ENCODE data around the gene QPCT.
"Not testable (repeated sequence)": the region's sequence is repeated elsewhere in the genome, so short reads cannot be mapped to it uniquely, and the experiment has no call there.

QPCT gene

GRCh38 chr2:37378411-37378810, 34.0 kb downstream of the QPCT start:
- Histone ChIP-seq H3K27ac (ENCODE audit: low read length) (no peak overlapping the region), H3K27me3 (ENCODE audit: low read depth, low read length) (no peaks in the 10 kb centered on the region), H3K36me3 (ENCODE audit: control insufficient read depth in 1 of 2, insufficient read depth in 2 of 2, low read length in 2 of 2) (no peaks in the 10 kb centered on the region), H3K4me3 (ENCODE audit: low read depth in 1 of 2, low read length in 2 of 2) (no peak overlapping the region), H3K9me3 (ENCODE audit: control insufficient read depth in 1 of 2, low read length in 2 of 2) (no peaks in the 10 kb centered on the region), H3K4me1 (ENCODE audit: control insufficient read depth in 1 of 2, insufficient read depth in 2 of 2, low read length in 2 of 2) (no peaks in the 10 kb centered on the region)

- no peak overlapping the region for H3K4me3 ChIP-seq (ENCODE audit: low read depth in 1 of 2, low read length in 2 of 2)
- no peaks in the 10 kb centered on the region for H3K27me3 ChIP-seq (ENCODE audit: low read depth, low read length)
- no peak overlapping the region for H3K27ac ChIP-seq (ENCODE audit: low read length)
- H3K9me3 ChIP-seq (ENCODE audit: control insufficient read depth in 1 of 2, low read length in 2 of 2): no peaks in the 10 kb centered on the region
- no peaks in the 10 kb centered on the region for H3K4me1 ChIP-seq (ENCODE audit: control insufficient read depth in 1 of 2, insufficient read depth in 2 of 2, low read length in 2 of 2)
- H3K36me3 ChIP-seq (ENCODE audit: control insufficient read depth in 1 of 2, insufficient read depth in 2 of 2, low read length in 2 of 2): no peaks in the 10 kb centered on the region
Measured at GRCh38 chr2:37379881-37380296, 35.5 kb downstream of the QPCT start.

GRCh38 chr2:37380787-37381186, 36.4 kb downstream of the QPCT start:
- H3K4me1 ChIP-seq (ENCODE audit: control insufficient read depth in 1 of 2, insufficient read depth in 2 of 2, low read length in 2 of 2); H3K27me3 ChIP-seq (ENCODE audit: low read depth, low read length); H3K27ac ChIP-seq (ENCODE audit: low read length); H3K4me3 ChIP-seq (ENCODE audit: low read depth in 1 of 2, low read length in 2 of 2); H3K36me3 ChIP-seq (ENCODE audit: control insufficient read depth in 1 of 2, insufficient read depth in 2 of 2, low read length in 2 of 2); H3K9me3 ChIP-seq (ENCODE audit: control insufficient read depth in 1 of 2, low read length in 2 of 2): not testable (repeated sequence)

GRCh38 chr2:37384261-37384660, 39.8 kb downstream of the QPCT start:
- H3K36me3 ChIP-seq (ENCODE audit: control insufficient read depth in 1 of 2, insufficient read depth in 2 of 2, low read length in 2 of 2); H3K4me1 ChIP-seq (ENCODE audit: control insufficient read depth in 1 of 2, insufficient read depth in 2 of 2, low read length in 2 of 2); H3K27me3 ChIP-seq (ENCODE audit: low read depth, low read length); H3K9me3 ChIP-seq (ENCODE audit: control insufficient read depth in 1 of 2, low read length in 2 of 2); H3K4me3 ChIP-seq (ENCODE audit: low read depth in 1 of 2, low read length in 2 of 2); H3K27ac ChIP-seq (ENCODE audit: low read length): not testable (repeated sequence)

- Histone ChIP-seq H3K4me3 (ENCODE audit: low read depth in 1 of 2, low read length in 2 of 2) (no peak overlapping the region), H3K27me3 (ENCODE audit: low read depth, low read length) (no peaks in the 10 kb centered on the region), H3K9me3 (ENCODE audit: control insufficient read depth in 1 of 2, low read length in 2 of 2) (no peaks in the 10 kb centered on the region), H3K27ac (ENCODE audit: low read length) (no peak overlapping the region), H3K36me3 (ENCODE audit: control insufficient read depth in 1 of 2, insufficient read depth in 2 of 2, low read length in 2 of 2) (no peaks in the 10 kb centered on the region), H3K4me1 (ENCODE audit: control insufficient read depth in 1 of 2, insufficient read depth in 2 of 2, low read length in 2 of 2) (peaks cover 0 to 6% of the 10 kb centered on the region in 2 donors)
Measured at GRCh38 chr2:37387148-37387835, 42.9 kb downstream of the QPCT start.

- no peaks in the 10 kb centered on the region for H3K36me3 ChIP-seq (ENCODE audit: control insufficient read depth in 1 of 2, insufficient read depth in 2 of 2, low read length in 2 of 2)
- H3K27ac ChIP-seq (ENCODE audit: low read length): no peak overlapping the region
- no peak overlapping the region for H3K4me3 ChIP-seq (ENCODE audit: low read depth in 1 of 2, low read length in 2 of 2)
- H3K9me3 ChIP-seq (ENCODE audit: control insufficient read depth in 1 of 2, low read length in 2 of 2): no peaks in the 10 kb centered on the region
- peaks cover 0 to 6% of the 10 kb centered on the region in 2 donors for H3K4me1 ChIP-seq (ENCODE audit: control insufficient read depth in 1 of 2, insufficient read depth in 2 of 2, low read length in 2 of 2)
- H3K27me3 ChIP-seq (ENCODE audit: low read depth, low read length): no peaks in the 10 kb centered on the region
Measured at GRCh38 chr2:37388074-37388473, 43.6 kb downstream of the QPCT start.

- Histone ChIP-seq H3K36me3 (ENCODE audit: control insufficient read depth in 1 of 2, insufficient read depth in 2 of 2, low read length in 2 of 2) (no peaks in the 10 kb centered on the region), H3K4me3 (ENCODE audit: low read depth in 1 of 2, low read length in 2 of 2) (no peak overlapping the region), H3K9me3 (ENCODE audit: control insufficient read depth in 1 of 2, low read length in 2 of 2) (no peaks in the 10 kb centered on the region), H3K27me3 (ENCODE audit: low read depth, low read length) (no peaks in the 10 kb centered on the region), H3K4me1 (ENCODE audit: control insufficient read depth in 1 of 2, insufficient read depth in 2 of 2, low read length in 2 of 2) (peaks cover 0 to 6% of the 10 kb centered on the region in 2 donors), H3K27ac (ENCODE audit: low read length) (no peak overlapping the region)
Measured at GRCh38 chr2:37389395-37389794, 45.0 kb downstream of the QPCT start.

GRCh38 chr2:37389989-37390765, 45.7 kb downstream of the QPCT start:
- Histone ChIP-seq H3K36me3 (ENCODE audit: control insufficient read depth in 1 of 2, insufficient read depth in 2 of 2, low read length in 2 of 2) (no peaks in the 10 kb centered on the region), H3K9me3 (ENCODE audit: control insufficient read depth in 1 of 2, low read length in 2 of 2) (no peaks in the 10 kb centered on the region), H3K4me1 (ENCODE audit: control insufficient read depth in 1 of 2, insufficient read depth in 2 of 2, low read length in 2 of 2) (peaks cover 0 to 6% of the 10 kb centered on the region in 2 donors), H3K4me3 (ENCODE audit: low read depth in 1 of 2, low read length in 2 of 2) (no peak overlapping the region), H3K27me3 (ENCODE audit: low read depth, low read length) (no peaks in the 10 kb centered on the region), H3K27ac (ENCODE audit: low read length) (no peak overlapping the region)

- Histone ChIP-seq H3K4me3 (ENCODE audit: low read depth in 1 of 2, low read length in 2 of 2) (no peak overlapping the region), H3K36me3 (ENCODE audit: control insufficient read depth in 1 of 2, insufficient read depth in 2 of 2, low read length in 2 of 2) (no peaks in the 10 kb centered on the region), H3K27ac (ENCODE audit: low read length) (no peak overlapping the region), H3K27me3 (ENCODE audit: low read depth, low read length) (no peaks in the 10 kb centered on the region), H3K9me3 (ENCODE audit: control insufficient read depth in 1 of 2, low read length in 2 of 2) (no peaks in the 10 kb centered on the region), H3K4me1 (ENCODE audit: control insufficient read depth in 1 of 2, insufficient read depth in 2 of 2, low read length in 2 of 2) (peaks cover 0 to 6% of the 10 kb centered on the region in 2 donors)
Measured at GRCh38 chr2:37390777-37391176, 46.3 kb downstream of the QPCT start.

GRCh38 chr2:37391711-37392110, 47.3 kb downstream of the QPCT start:
- Histone ChIP-seq H3K9me3 (ENCODE audit: control insufficient read depth in 1 of 2, low read length in 2 of 2) (no peaks in the 10 kb centered on the region), H3K27me3 (ENCODE audit: low read depth, low read length) (no peaks in the 10 kb centered on the region), H3K36me3 (ENCODE audit: control insufficient read depth in 1 of 2, insufficient read depth in 2 of 2, low read length in 2 of 2) (no peaks in the 10 kb centered on the region), H3K4me3 (ENCODE audit: low read depth in 1 of 2, low read length in 2 of 2) (no peak overlapping the region), H3K4me1 (ENCODE audit: control insufficient read depth in 1 of 2, insufficient read depth in 2 of 2, low read length in 2 of 2) (peaks cover 0 to 12% of the 10 kb centered on the region in 2 donors), H3K27ac (ENCODE audit: low read length) (no peak overlapping the region)

GRCh38 chr2:37392428-37392827, 48.0 kb downstream of the QPCT start:
- peaks cover 0 to 12% of the 10 kb centered on the region in 2 donors for H3K4me1 ChIP-seq (ENCODE audit: control insufficient read depth in 1 of 2, insufficient read depth in 2 of 2, low read length in 2 of 2)
- H3K27ac ChIP-seq (ENCODE audit: low read length): no peak overlapping the region
- no peaks in the 10 kb centered on the region for H3K27me3 ChIP-seq (ENCODE audit: low read depth, low read length)
- H3K36me3 ChIP-seq (ENCODE audit: control insufficient read depth in 1 of 2, insufficient read depth in 2 of 2, low read length in 2 of 2): no peaks in the 10 kb centered on the region
- H3K4me3 ChIP-seq (ENCODE audit: low read depth in 1 of 2, low read length in 2 of 2): no peak overlapping the region
- H3K9me3 ChIP-seq (ENCODE audit: control insufficient read depth in 1 of 2, low read length in 2 of 2): no peaks in the 10 kb centered on the region

Data from muscle layer of duodenum (tissue), 2 donors.